Measurements from ENCODE around the gene TSPAN9.

TSPAN9 gene

GRCh38 chr12:3215410-3215975 is 138.3 kb downstream of the TSPAN9 start:
- DNase-seq: no peak

DNA sequence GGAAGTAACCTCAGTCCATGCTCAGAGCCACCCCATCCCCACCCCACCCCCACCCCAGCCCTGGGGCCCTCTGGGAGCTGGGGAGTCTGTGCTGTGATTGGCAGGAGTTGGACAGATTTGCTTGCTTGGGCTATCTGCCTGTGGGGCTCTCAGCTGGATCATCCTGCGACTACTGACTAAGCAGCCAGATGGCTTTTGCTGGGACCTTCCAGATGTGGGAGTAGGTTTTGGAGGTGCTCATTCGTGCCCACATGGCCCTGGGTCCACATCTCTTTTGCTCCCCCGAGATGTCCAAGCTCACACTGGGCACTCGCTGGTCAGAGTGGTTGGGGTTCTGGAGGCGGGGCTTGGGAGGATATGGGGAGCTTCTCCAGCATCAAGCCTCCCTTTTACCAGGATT is 138.9 kb downstream of the TSPAN9 start:
- no peak for DNase-seq

- DNase-seq: no peak
Observed at GRCh38 chr12:3216726-3217682, 139.8 kb downstream of the TSPAN9 start.

DNA sequence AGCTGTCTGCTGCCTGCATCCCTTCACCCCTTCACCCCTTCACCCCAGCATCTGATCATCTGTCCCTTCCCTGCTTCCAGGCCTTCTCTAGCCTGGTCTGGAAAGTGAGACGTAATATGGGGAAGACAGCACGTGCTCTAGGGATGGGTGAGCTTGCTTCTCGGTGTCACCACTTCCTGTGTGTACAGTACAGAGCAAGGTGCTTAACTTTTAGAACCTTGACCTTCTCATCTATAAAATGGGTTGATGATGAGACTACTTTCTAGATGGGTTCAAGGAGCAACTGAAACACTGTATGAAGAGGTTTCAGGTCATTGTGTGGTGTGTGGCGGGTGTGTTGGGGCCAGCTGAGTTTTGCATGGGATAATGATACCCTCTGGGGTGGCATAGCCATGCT is 140.5 kb downstream of the TSPAN9 start:
- DNase-seq: no peak

- no peak for DNase-seq
Observed at GRCh38 chr12:3218228-3219171, 141.3 kb downstream of the TSPAN9 start.

DNA sequence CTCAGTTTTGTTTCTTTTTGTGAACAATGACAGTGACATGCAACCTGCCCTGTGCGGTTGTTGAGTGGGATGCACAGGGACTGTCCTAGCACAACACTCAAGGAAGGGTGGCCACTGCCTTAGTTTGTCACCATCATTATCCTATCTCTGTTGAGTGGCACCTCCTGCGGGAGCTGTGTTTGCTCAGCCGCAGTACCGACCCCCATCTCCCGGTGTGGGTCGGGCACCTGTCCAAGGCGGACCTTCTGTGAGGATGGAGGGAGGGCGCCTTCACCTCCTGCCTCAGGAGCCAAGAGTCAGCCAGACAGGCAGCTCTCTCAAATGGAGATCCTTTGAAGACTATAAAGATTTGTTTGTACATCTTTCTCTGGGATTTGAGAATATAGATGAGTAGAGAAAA is 142.1 kb downstream of the TSPAN9 start:
- DNase-seq: no peak

DNA sequence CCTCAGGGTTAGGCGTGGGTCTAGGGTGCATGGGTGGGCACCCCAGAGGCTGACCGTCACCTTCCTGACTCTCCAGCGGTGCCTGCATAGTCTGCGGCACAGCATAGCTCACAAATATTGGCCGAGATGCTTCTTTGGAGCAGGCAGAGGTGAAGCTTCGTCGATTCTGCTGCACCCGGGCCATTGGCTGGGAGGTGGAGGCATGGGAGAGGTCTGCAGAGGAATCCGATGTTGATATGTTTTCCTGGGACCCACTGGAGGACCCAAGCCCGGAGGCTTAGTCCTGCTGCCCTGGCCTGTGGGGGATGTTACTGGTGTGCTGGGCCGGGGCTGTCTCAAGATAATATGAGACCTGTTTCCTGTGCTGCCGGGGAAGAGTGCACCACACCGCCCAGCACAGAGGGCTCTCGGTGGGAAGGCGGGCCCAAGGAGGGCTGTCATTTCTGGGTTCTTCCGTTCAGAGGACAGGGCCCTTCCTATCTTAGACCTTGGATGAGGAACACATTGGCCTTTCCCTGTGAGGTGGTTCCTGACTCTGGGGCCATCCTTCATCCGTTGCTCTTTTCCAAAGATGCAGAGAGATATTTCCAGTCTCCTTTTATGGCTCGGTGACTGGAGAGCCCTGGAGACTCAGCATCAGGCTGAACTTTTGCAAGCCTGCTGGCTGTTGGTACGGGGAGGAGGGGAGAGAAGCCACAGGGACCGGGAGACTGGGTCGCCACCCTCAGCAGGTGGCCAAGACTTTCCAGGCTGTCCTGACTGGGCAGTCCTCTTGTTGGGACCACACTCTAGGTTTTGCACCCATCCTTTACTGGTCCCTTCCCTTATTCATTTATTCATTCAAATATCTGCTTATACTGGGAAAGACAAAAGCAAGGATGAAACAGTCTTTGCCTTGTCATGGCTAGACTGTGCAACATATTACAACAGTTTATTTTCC is 143.5 kb downstream of the TSPAN9 start:
- no peak for DNase-seq

GRCh38 chr12:3222306-3222705 is 145.1 kb downstream of the TSPAN9 start:
- DNase-seq: no peak

DNA sequence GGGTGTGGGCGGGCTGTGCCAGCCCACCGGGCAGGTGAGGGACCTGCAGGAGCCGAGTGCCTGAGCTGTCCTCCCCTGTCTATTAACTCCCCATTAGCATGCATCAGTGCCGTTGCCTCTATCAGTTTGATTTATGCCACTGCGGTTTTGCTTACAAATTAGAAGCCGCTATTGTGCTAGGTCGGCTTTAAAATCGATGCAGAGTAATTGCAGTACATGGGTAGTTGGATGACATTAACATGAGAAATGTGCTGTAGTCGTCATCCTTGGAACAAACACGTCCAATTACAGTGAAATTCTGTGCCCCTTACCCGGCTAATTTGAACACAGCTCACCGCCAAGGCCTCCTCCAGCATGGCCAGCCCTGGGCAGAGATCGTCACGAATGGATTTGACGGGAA is 145.8 kb downstream of the TSPAN9 start:
- no peak for DNase-seq

DNA sequence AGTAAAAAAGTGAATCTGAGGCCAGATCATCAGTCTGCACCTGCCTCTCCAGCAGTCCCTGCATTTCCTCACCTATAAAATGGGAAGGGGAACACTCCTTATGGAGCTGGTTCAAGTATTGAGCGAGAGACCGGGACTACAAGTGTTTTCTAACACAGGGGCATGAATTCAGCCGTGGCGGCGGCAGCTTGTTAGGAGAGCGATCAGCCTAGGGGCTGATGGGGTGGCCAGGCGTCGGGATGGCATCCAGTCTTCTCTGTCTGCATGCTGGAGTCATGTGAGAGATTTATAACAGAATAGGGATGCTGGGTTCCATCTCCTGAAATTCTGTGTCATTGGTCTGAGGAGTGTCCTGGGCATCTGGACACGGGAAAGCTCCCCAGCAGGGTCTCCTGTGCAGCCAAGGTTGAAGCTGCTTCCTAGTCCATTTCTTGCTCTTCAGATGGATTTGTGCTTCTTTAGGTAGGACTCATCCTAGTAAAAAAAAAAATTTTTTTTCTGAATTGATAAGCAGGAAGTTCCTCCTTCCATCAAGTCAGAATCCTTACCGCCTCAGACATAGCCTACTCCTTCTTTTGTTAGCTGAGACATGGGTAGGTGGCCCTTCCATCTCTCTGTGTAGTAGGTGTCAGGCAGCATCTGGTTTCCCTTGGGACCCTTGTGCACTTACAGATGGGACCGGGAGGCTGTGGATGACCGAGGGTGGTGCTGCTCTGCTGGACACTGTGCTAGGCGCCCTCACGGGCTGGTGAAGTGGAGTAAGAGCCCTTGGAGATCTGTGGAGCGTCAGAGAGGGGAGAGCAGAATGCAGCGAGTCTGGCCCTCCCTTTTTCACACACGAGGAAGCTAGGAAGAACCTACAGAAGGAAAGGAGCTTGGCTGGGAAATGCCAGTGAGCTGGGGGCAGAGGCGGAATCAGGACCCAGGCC is 146.7 kb downstream of the TSPAN9 start:
- DNase-seq: no peak

GRCh38 chr12:3224530-3224903 is 147.3 kb downstream of the TSPAN9 start:
- no peak for DNase-seq

DNA sequence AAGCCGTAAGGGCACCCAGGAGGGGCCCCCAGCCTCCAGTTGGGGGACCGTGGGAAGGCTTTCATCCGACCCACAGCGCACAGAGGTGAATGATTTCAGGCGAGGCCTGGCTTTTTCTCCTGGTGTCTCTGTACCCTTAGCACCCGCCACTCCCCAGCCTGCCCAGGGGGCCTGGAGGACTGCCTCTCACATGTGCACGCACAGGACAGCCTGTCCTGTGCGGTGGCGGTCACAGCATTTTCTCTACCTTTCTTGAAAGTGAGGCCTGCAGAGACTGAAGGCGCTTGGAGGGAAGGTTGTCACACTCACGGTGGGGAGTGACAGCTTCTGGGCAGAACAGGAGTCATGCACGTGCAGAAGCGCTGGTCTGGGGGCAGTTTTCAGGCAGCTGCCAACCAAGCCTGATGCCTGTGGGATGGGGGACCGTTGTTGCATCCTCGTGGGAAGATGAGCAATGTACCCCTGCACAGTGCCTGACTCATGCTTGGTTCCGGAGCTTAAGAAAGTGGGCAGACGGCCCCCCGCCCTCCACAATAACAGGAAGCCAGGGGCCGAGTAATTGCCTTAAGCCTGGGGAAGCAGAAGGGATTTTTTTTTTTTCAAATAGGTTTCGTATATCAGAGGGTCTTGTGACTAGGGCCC is 148.1 kb downstream of the TSPAN9 start:
- no peak for DNase-seq

GRCh38 chr12:3225796-3226180 is 148.6 kb downstream of the TSPAN9 start:
- DNase-seq: no peak

- DNase-seq: no peak
Observed at GRCh38 chr12:3226264-3226663, 149.1 kb downstream of the TSPAN9 start.

GRCh38 chr12:3227076-3227975 is 150.1 kb downstream of the TSPAN9 start:
- DNase-seq: no peak

GRCh38 chr12:3228552-3228951 is 151.4 kb downstream of the TSPAN9 start:
- DNase-seq: no peak

DNA sequence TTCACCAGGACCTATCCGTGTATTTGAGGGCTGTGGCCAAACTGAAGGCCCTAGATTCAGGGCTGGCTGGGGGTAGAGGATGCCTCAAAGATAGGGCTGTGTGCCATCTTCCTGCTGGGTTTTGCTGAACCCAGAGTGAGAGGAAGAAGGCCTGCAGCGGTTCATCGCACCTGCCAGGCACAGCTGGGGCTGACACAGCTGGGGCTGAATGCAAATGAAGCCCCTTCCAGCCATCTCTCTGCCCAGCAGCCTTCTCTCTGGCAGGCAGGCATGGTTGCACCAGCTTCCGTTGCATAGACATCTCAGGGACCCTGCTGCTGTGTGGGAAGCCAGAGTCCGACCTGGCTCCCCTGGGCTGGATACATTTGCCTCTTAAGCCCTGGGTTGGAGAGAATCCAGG is 152.4 kb downstream of the TSPAN9 start:
- DNase-seq: no peak

DNA sequence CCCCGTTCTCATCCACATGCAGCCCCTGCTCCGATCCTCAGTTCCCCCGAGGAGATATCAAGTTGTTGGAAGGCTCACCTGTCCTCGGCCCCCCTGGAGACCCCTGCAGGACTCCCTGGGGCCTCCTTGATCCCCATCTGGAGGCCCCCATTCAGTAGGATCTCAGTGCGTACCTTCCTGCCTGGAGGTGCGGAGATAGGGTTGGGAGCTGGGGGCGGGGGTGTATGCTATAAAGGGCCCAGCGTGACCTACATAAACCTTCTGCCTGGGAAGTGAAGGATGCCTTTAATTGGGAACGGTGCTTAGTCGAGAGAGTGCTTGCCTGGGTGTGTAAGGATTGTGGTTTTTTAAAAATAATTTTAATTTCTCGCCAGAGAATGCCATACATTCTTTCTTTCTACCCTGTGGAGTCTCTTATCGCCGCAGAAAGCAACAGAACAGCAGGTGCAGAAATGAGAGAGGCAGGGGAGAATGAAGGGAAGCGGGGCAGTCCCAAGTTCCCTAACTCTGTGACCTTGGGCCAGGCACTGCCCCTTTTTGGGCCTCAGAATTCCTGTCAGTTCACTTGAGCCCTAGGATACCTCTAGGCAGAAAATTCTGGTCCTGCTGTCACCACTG is 153.7 kb downstream of the TSPAN9 start:
- DNase-seq: no peak

GRCh38 chr12:3231399-3231876 is 154.3 kb downstream of the TSPAN9 start:
- no peak for DNase-seq

Data from stimulated activated CD8-positive, alpha-beta memory T cell treated with anti-CD3 and anti-CD28 coated beads, Interleukin-4, amount 100 ng/mL, for 48 hours (primary cell).